ENCODE measurements around the gene LRRC36. TPM values are rescaled to one million over a fixed set of nuclear protein-coding genes. Genes with fewer than 3 reads are reported as not detected.

LRRC36 gene
- total RNA-seq, 4 donors from 2014 or later: 0.46 to 2.8 TPM; not detected in 2

DNA sequence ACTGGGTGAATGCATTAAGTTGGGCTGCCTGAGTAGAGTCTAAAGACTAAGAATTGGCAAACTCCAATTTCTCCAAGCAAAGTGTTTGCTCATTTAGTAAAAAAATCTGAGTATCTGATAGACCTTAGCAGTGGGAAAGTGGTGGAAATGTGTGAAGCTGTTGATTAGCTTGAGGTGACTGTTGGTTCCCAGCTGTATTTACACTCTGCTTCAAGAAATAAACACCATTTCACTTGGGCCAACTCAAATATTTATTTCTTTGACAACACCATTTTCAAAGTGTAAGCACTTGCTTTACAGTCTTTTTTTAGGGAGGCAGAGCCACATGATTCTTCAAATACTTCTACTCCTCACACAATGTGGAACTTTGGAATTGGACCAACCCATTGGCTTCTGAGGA lies 8.8 kb upstream of the LRRC36 start:
- TF ChIP-seq POLR2A (IDR thresholded peaks at IDR 0.05): no peak
- TF ChIP-seq, protein P1, sequence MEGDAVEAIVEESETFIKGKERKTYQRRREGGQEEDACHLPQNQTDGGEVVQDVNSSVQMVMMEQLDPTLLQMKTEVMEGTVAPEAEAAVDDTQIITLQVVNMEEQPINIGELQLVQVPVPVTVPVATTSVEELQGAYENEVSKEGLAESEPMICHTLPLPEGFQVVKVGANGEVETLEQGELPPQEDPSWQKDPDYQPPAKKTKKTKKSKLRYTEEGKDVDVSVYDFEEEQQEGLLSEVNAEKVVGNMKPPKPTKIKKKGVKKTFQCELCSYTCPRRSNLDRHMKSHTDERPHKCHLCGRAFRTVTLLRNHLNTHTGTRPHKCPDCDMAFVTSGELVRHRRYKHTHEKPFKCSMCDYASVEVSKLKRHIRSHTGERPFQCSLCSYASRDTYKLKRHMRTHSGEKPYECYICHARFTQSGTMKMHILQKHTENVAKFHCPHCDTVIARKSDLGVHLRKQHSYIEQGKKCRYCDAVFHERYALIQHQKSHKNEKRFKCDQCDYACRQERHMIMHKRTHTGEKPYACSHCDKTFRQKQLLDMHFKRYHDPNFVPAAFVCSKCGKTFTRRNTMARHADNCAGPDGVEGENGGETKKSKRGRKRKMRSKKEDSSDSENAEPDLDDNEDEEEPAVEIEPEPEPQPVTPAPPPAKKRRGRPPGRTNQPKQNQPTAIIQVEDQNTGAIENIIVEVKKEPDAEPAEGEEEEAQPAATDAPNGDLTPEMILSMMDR (IDR thresholded peaks at IDR 0.05): no peak
- H3K4me1 ChIP-seq: no peaks in the 10 kb centered on the region

DNA sequence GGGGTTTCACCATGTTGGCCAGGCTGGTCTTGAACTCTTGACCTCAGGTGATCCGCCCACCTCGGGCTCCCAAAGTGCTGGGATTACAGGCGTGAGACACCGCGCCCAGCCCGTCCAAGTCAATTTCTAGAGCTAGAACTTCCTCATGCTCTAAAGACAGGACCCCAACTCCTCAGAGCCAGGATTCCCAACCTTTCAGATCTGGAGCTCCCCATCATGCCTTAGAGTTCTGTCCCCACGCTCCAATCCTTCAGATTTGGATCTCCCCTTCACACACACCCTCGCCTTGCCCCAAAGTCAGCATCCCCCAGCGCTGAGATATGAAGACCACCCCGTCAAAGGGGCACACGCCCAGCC lies 522 bp upstream of the LRRC36 start:
- Histone ChIP-seq H3K4me1 (no peaks in the 10 kb centered on the region), H3K4me3 (peak overlapping the region; percentile 24 to 50), H3K9me3 (no peaks in the 10 kb centered on the region), H3K27me3 (no peaks in the 10 kb centered on the region), H3K36me3 (no peaks in the 10 kb centered on the region), H3K27ac (peak overlapping the region; percentile 49 to 56)
- intact Hi-C loops (cut with DNase I; ENCODE audit: low total_unique reads): no loop called here
- no peak for TF ChIP-seq POLR2A (IDR thresholded peaks at IDR 0.05)
- TF ChIP-seq, protein P1 (IDR thresholded peaks at IDR 0.05): no peak
- no peak for DNase-seq

More for the DNA sequence above, 8.8 kb upstream of the LRRC36 start:
- H3K4me3 ChIP-seq: no peak overlapping the region
- no peaks in the 10 kb centered on the region for H3K27me3 ChIP-seq
- intact Hi-C loops (cut with DNase I; ENCODE audit: low total_unique reads): no loop called here
- DNase-seq: no peak
- H3K9me3 ChIP-seq: no peaks in the 10 kb centered on the region
- H3K27ac ChIP-seq: no peak overlapping the region
- no peaks in the 10 kb centered on the region for H3K36me3 ChIP-seq

DNA sequence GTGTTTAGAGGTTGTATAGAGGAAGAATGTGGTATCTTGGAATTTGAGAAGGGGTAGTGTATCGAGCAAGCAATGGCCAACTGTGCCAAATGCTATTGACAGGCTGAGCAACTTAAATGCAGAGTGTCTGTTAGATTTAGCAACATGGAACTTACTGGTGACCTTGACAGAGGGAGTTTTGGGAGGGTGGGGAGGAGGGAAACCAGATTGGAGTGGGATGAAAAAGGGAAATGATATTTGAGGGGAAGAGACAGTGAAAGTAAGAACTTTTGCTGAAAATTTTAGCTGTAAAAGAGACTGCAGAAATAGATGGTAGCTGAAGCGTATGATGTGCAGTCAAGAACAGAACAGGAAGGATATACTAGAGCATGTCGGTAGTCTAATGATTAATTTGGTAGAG lies 1.1 kb downstream of the LRRC36 start:
- Histone ChIP-seq H3K27me3 (no peaks in the 10 kb centered on the region), H3K36me3 (no peaks in the 10 kb centered on the region), H3K9me3 (no peaks in the 10 kb centered on the region), H3K4me3 (no peak overlapping the region), H3K27ac (no peak overlapping the region), H3K4me1 (no peaks in the 10 kb centered on the region)
- intact Hi-C loops (cut with DNase I; ENCODE audit: low total_unique reads): no loop called here
- no peak for DNase-seq
- no peak for TF ChIP-seq POLR2A (IDR thresholded peaks at IDR 0.05)
- TF ChIP-seq, protein P1 (IDR thresholded peaks at IDR 0.05): no peak

DNA sequence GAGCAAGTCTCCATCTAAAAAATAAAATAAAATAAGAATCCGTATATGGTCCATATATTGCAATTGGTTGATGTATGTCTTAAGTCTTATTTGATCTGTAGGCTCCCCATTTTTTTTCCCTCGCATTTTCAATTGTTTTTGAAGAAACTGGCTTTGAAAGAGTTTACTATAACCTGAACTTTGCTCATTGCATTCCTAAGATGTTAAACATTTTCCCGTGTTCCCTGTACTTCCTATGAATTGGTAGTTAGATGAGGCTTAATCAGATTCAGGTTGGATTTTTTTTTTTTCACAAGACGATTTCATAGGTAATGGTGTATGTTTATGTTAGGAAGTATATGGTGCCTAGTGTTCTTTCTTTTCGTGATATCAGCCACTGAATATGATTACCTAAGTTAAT lies 3.3 kb downstream of the LRRC36 start:
- H3K4me1 ChIP-seq: no peaks in the 10 kb centered on the region

DNA sequence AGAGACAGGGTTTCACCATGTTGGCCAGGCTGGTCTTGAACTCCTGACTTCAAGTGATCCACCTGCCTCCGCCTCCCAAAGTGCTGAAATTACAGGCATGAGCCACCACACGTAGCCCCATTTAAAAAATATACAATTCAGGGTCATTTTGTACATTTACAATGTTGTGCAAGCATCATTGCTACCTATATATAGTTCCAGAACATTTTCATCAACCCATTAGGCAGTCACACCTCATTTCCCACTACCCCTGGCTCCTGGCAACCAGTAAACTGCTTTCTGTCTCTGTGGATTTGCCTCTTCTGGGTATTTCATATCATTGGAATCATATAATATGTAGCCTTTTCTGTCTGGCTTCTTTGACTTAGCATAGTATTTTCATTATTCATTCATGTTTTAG lies 6.7 kb downstream of the LRRC36 start:
- Histone ChIP-seq H3K27me3 (no peaks in the 10 kb centered on the region), H3K9me3 (no peaks in the 10 kb centered on the region), H3K4me3 (no peak overlapping the region), H3K27ac (no peak overlapping the region), H3K36me3 (no peaks in the 10 kb centered on the region), H3K4me1 (no peaks in the 10 kb centered on the region)
- TF ChIP-seq, protein P1 (IDR thresholded peaks at IDR 0.05): no peak
- TF ChIP-seq POLR2A (IDR thresholded peaks at IDR 0.05): no peak
- no peak for DNase-seq
- intact Hi-C loops (cut with DNase I; ENCODE audit: low total_unique reads): no loop called here

More for the DNA sequence above, 3.3 kb downstream of the LRRC36 start:
- H3K27me3 ChIP-seq: no peaks in the 10 kb centered on the region
- no peak overlapping the region for H3K4me3 ChIP-seq
- intact Hi-C loops (cut with DNase I; ENCODE audit: low total_unique reads): no loop called here
- TF ChIP-seq POLR2A (IDR thresholded peaks at IDR 0.05): no peak
- TF ChIP-seq, protein P1 (IDR thresholded peaks at IDR 0.05): no peak
- no peaks in the 10 kb centered on the region for H3K9me3 ChIP-seq
- no peak for DNase-seq
- no peaks in the 10 kb centered on the region for H3K36me3 ChIP-seq
- H3K27ac ChIP-seq: no peak overlapping the region
